Breast epithelium (tissue), 3 donors: ENCODE results near the gene TRIM74.
"Not testable (repeated sequence)": the region's sequence is repeated elsewhere in the genome, so short reads cannot be mapped to it uniquely, and the experiment has no call there.

Source experiments
- POLR2A ChIP-seq: fragments of 450-650 bp; IDR thresholded peaks from one replicate; pipeline ENCODE4 v1.6.1; 2016; ENCODE audit warnings: antibody characterized with exemption, mild to moderate bottlenecking, moderate library complexity
- POLR2AphosphoS5 ChIP-seq, 3 donors: sonication (generic); formaldehyde crosslinking; IDR thresholded peaks; one replicate each; pipeline ENCODE4 v1.6.1; 2017; ENCODE audit warnings: antibody characterized with exemption in 3 of 3
- TF ChIP-seq, protein P1 (sequence below), 3 donors: fragments of 450-650 bp; IDR thresholded peaks; one replicate each; pipeline ENCODE4 v1.5.1; 2016 to 2017; ENCODE audit warnings: antibody characterized with exemption in 3 of 3, mild to moderate bottlenecking in 3 of 3, moderate library complexity in 3 of 3

DNA sequence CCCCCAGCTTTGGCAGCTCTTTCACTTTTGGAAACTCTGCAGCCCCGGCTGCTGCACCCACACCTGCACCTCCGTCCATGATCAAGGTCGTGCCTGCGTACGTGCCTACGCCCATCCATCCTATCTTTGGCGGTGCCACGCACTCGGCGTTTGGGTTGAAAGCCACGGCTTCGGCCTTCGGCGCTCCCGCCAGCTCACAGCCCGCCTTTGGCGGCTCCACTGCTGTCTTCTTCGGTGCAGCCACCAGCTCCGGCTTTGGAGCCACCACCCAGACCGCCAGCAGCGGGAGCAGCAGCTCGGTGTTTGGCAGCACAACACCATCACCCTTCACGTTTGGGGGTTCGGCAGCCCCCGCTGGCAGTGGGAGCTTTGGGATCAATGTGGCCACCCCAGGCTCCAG is 26.3 kb downstream of the TRIM74 start:
- TF ChIP-seq POLR2A; POLR2AphosphoS5 (IDR thresholded peaks at IDR 0.05): not testable (repeated sequence)
- TF ChIP-seq, protein P1, sequence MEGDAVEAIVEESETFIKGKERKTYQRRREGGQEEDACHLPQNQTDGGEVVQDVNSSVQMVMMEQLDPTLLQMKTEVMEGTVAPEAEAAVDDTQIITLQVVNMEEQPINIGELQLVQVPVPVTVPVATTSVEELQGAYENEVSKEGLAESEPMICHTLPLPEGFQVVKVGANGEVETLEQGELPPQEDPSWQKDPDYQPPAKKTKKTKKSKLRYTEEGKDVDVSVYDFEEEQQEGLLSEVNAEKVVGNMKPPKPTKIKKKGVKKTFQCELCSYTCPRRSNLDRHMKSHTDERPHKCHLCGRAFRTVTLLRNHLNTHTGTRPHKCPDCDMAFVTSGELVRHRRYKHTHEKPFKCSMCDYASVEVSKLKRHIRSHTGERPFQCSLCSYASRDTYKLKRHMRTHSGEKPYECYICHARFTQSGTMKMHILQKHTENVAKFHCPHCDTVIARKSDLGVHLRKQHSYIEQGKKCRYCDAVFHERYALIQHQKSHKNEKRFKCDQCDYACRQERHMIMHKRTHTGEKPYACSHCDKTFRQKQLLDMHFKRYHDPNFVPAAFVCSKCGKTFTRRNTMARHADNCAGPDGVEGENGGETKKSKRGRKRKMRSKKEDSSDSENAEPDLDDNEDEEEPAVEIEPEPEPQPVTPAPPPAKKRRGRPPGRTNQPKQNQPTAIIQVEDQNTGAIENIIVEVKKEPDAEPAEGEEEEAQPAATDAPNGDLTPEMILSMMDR (IDR thresholded peaks at IDR 0.05) = not testable (repeated sequence)
